HG03095 (cell line): ENCODE measurements around the gene KNCN.

Experiments used
- ATAC-seq: cut with Tn5 transposase; IDR thresholded peaks from one replicate; pipeline ENCODE4 v1.9.1; 2021; ENCODE audit warnings: moderate library complexity; ENCODE audit not compliant: unreplicated experiment

KNCN gene

GRCh38 chr1:46506470-46507219 is 44.8 kb downstream of the KNCN start:
- no peak for ATAC-seq

- ATAC-seq, result no peak
These were observed 48.0 kb downstream of the KNCN start for GRCh38 chr1:46503421-46503820.

- ATAC-seq, result no peak
These were observed 49.9 kb downstream of the KNCN start for GRCh38 chr1:46501528-46501927.

- no peak for ATAC-seq
These were observed 53.8 kb downstream of the KNCN start for GRCh38 chr1:46497665-46498064.

- ATAC-seq, result no peak
These were observed 54.4 kb downstream of the KNCN start for GRCh38 chr1:46497020-46497419.

GRCh38 chr1:46496505-46496904 is 54.9 kb downstream of the KNCN start:
- no peak for ATAC-seq

GRCh38 chr1:46495778-46496177 is 55.7 kb downstream of the KNCN start:
- ATAC-seq, result no peak
